ENCODE measurements around the gene ZRANB3. TPM values are rescaled to one million over a fixed set of nuclear protein-coding genes. Genes with fewer than 3 reads are reported as not detected.

The ZRANB3 gene
- total and polyA plus RNA-seq, 4 donors = 2.5 to 7.2 (median 4.1) TPM

GRCh38 chr2:135281379-135281778, 249.6 kb downstream of the ZRANB3 start:
- WGBS = 95% methylated on average over 1 of the region's 1 CpG
- H3K27me3 ChIP-seq (ENCODE audit: control insufficient read depth in 4 of 4, insufficient read depth in 4 of 4, low read length in 3 of 4) = no peaks in the 10 kb centered on the region
- no peak for TF ChIP-seq GABPA (IDR thresholded peaks at IDR 0.05 in 1 of 2, conservative IDR thresholded peaks at IDR 0.05 in 1 of 2)
- TF ChIP-seq TAF1 (conservative IDR thresholded peaks at IDR 0.05) = no peak
- no peak for TF ChIP-seq EGR1 (IDR thresholded peaks at IDR 0.05; ENCODE audit: low read depth in 2 of 2)
- TF ChIP-seq, protein P1, sequence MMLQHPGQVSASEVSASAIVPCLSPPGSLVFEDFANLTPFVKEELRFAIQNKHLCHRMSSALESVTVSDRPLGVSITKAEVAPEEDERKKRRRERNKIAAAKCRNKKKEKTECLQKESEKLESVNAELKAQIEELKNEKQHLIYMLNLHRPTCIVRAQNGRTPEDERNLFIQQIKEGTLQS (IDR thresholded peaks at IDR 0.05) = no peak
- TF ChIP-seq, protein P2, sequence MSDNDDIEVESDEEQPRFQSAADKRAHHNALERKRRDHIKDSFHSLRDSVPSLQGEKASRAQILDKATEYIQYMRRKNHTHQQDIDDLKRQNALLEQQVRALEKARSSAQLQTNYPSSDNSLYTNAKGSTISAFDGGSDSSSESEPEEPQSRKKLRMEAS (IDR thresholded peaks at IDR 0.05) = no peak
- TF ChIP-seq HNF4A (conservative IDR thresholded peaks at IDR 0.05) = no peak
- no peak for TF ChIP-seq ZBTB33 (IDR thresholded peaks at IDR 0.05)
- TF ChIP-seq FOXA2 (IDR thresholded peaks at IDR 0.05) = no peak
- TF ChIP-seq REST (IDR thresholded peaks at IDR 0.05) = no peak

GRCh38 chr2:135279209-135279608, 251.8 kb downstream of the ZRANB3 start:
- TF ChIP-seq FOXA1 (IDR thresholded peaks at IDR 0.05) (no peak), SP1 (IDR thresholded peaks at IDR 0.05) (no peak), NR2F2 (IDR thresholded peaks at IDR 0.05) (no peak), HNF4G (IDR thresholded peaks at IDR 0.05) (no peak), REST (IDR thresholded peaks at IDR 0.05) (no peak), TAF1 (conservative IDR thresholded peaks at IDR 0.05) (no peak), RXRA (IDR thresholded peaks at IDR 0.05) (no peak), FOXA2 (IDR thresholded peaks at IDR 0.05) (no peak), RAD21 (IDR thresholded peaks at IDR 0.05) (no peak), ZBTB33 (IDR thresholded peaks at IDR 0.05) (no peak), JUND (IDR thresholded peaks at IDR 0.05) (no peak), HNF4A (conservative IDR thresholded peaks at IDR 0.05) (no peak), YY1 (IDR thresholded peaks at IDR 0.05) (no peak), EGR1 (IDR thresholded peaks at IDR 0.05; ENCODE audit: low read depth in 2 of 2) (no peak), GABPA (IDR thresholded peaks at IDR 0.05 in 1 of 2, conservative IDR thresholded peaks at IDR 0.05 in 1 of 2) (no peak)
- TF ChIP-seq, protein P3, sequence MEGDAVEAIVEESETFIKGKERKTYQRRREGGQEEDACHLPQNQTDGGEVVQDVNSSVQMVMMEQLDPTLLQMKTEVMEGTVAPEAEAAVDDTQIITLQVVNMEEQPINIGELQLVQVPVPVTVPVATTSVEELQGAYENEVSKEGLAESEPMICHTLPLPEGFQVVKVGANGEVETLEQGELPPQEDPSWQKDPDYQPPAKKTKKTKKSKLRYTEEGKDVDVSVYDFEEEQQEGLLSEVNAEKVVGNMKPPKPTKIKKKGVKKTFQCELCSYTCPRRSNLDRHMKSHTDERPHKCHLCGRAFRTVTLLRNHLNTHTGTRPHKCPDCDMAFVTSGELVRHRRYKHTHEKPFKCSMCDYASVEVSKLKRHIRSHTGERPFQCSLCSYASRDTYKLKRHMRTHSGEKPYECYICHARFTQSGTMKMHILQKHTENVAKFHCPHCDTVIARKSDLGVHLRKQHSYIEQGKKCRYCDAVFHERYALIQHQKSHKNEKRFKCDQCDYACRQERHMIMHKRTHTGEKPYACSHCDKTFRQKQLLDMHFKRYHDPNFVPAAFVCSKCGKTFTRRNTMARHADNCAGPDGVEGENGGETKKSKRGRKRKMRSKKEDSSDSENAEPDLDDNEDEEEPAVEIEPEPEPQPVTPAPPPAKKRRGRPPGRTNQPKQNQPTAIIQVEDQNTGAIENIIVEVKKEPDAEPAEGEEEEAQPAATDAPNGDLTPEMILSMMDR (IDR thresholded peaks at IDR 0.05; ENCODE audit: low read depth, low read length, missing input control) = no peak
- TF ChIP-seq, protein P2 (IDR thresholded peaks at IDR 0.05) = no peak
- no peak for DNase-seq (ENCODE audit: low spot score)
- H3K4me3 ChIP-seq (ENCODE audit: low read depth in 1 of 3, low read length in 3 of 3) = no peak overlapping the region
- no peaks in the 10 kb centered on the region for H3K9me3 ChIP-seq (ENCODE audit: control insufficient read depth in 4 of 4, low read length in 3 of 4)
- no peaks in the 10 kb centered on the region for H3K27me3 ChIP-seq (ENCODE audit: control insufficient read depth in 4 of 4, insufficient read depth in 4 of 4, low read length in 3 of 4)
- peaks cover 0 to 11% (median 4%) of the 10 kb centered on the region in 4 donors for H3K4me1 ChIP-seq (ENCODE audit: control insufficient read depth in 4 of 4, insufficient read depth in 4 of 4, low read length in 3 of 4)
- no peaks in the 10 kb centered on the region for H3K36me3 ChIP-seq (ENCODE audit: control insufficient read depth in 4 of 4, insufficient read depth in 3 of 4, low read depth in 1 of 4, low read length in 3 of 4)
- H3K9ac ChIP-seq (ENCODE audit: low read depth in 1 of 2, low read length in 2 of 2) = no peak overlapping the region
- H3K27ac ChIP-seq (ENCODE audit: low read depth in 1 of 2, low read length in 2 of 2) = no peak overlapping the region

More at GRCh38 chr2:135281379-135281778, 249.6 kb downstream of the ZRANB3 start:
- H3K36me3 ChIP-seq (ENCODE audit: control insufficient read depth in 4 of 4, insufficient read depth in 3 of 4, low read depth in 1 of 4, low read length in 3 of 4) = no peaks in the 10 kb centered on the region
- DNase-seq (ENCODE audit: low spot score) = no peak
- no peak overlapping the region for H3K9ac ChIP-seq (ENCODE audit: low read depth in 1 of 2, low read length in 2 of 2)
- H3K4me3 ChIP-seq (ENCODE audit: low read depth in 1 of 3, low read length in 3 of 3) = no peak overlapping the region
- H3K4me1 ChIP-seq (ENCODE audit: control insufficient read depth in 4 of 4, insufficient read depth in 4 of 4, low read length in 3 of 4) = peaks cover 0 to 7% (median 3%) of the 10 kb centered on the region in 4 donors
- H3K9me3 ChIP-seq (ENCODE audit: control insufficient read depth in 4 of 4, low read length in 3 of 4) = no peaks in the 10 kb centered on the region
- H3K27ac ChIP-seq (ENCODE audit: low read depth in 1 of 2, low read length in 2 of 2) = no peak overlapping the region

Measured in liver (tissue), 9 donors.